Umbilical cord (tissue), 2 donors: ENCODE results near the gene CPNE7. TPM values are rescaled to one million over a fixed set of nuclear protein-coding genes. Genes with fewer than 3 reads are reported as not detected.
"Not testable (repeated sequence)": the region's sequence is repeated elsewhere in the genome, so short reads cannot be mapped to it uniquely, and the experiment has no call there.

ENCODE experiments used
- DNase-seq: peaks from one replicate; pipeline ENCODE4 v3.0.0-alpha.2; 2015; ENCODE audit warnings: low spot score
- total RNA-seq: library from RNA; depleted of rRNA; stranded (reverse); fragments of >200 nt; gene quantifications from one replicate; pipeline ENCODE4 v1.2.3, GENCODE V29; 2014; ENCODE audit warnings: low replicate concordance; ENCODE audit not compliant: insufficient read depth

The CPNE7 gene
- total RNA-seq, 1 donor from 2014 or later, result not detected

DNA sequence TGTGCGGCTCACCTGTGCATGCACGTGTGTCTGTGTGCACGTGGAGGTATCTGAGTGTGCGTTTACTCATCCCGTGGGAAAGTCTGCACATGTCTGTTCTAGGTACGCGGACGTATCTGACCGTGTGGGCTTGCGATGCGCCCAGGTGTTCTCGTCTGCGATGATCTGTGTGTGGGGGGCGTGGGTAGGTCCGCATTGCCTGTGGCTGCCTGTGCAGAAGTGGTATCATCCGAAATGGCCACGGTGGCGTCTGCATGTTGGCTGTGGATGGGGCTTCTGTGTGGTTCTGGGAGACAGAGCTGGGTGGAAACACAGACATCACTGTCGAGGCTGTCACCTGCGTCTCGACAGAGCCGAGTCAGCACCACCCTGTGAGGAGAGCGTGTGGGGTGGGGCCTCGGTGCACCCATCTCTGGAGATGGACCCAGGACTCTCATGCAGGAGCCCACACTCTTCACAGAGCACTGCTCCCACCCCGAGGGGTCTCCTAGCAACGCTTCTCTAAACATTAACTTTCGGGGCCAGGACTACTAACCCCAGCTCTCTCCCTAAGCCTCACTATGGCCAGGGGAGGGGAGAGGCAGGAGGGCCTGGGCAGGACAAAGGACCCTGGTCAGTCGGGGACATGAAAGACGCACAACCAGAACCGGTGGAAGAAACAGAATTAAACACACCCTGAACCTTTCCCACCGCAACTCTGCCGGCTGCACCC lies 46.3 kb downstream of the CPNE7 start:
- no peak for DNase-seq

DNA sequence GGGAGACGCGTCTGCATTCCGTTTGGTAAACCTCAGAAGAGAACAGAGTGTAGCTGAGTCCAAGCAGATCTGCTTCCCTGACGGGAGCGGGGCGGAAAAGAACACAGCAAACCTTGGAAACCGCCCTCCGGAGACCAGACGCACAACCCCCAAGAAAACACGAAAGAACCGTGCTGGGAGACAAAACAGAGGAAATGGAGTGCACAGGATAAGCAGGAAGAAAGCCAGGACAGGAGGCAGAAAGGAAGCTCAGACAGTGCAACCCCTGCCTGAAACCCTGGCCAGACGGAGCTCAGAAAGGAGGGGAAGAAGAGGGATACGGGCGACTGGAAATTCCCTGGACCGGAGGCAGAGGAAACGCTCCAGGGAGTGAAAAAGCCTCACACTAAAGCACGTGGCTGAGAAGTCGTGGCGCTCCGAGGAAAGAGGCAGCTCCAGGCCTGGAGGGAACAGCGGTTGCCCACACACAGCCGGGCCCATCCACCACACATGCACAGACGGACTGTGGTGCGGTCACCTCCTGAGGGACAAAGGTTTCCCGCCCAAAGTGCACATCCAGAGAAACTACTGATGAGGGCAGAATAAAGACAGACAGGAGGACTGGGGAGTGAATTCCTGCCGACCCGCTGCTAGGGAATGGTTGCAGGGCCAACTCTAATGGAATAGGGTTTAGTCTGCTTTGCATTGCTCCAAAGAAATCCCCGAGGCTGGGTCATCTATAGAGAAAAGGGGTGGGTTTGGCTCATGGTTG lies 48.1 kb downstream of the CPNE7 start:
- no peak for DNase-seq

DNA sequence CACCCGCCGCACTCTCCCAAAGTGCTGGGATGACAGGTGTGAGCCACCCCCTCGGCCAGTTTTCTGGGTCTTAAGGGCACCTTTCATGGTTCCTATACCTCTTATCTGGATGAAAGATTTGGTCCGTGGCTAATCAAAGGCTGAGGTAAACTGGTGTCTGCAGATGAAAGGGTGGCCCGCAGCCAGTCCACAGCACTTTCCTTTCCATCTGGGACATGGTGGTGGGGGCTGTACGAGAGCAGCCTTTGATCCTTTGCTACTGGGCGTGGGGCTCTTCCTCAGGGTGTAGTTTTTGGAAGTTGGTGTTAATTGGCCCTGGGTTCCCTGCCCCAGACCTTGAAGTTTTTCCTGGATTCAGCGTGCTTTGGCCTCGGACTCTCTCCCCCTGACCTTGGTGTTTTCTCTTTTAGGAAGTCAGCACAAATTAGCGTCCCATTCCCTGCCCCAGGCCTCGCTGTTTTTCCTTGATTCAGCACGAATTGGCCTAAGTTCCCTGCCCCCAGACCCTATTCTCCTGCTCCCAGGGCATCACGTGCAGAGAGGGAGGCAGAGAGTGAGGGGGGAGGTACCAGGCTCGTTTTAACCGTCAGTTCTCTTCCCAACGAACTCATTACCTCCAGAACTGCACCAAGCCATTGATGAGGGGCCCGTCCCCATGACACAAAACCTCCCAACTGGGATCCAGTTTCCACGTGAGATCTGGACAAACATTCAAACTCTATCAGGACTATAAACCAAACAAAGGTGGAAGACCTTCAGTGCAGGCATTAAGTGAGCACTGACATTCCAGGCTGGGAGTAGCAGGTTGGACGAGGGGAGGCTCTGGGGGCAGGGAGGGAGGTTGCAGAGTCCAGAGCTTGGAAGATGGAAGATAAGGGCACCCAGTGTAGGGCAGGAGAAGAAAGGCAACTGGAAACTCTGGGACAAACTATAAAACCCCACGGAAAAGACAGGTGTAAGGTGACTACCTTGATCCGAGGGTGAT lies 49.5 kb downstream of the CPNE7 start:
- no peak for DNase-seq

DNA sequence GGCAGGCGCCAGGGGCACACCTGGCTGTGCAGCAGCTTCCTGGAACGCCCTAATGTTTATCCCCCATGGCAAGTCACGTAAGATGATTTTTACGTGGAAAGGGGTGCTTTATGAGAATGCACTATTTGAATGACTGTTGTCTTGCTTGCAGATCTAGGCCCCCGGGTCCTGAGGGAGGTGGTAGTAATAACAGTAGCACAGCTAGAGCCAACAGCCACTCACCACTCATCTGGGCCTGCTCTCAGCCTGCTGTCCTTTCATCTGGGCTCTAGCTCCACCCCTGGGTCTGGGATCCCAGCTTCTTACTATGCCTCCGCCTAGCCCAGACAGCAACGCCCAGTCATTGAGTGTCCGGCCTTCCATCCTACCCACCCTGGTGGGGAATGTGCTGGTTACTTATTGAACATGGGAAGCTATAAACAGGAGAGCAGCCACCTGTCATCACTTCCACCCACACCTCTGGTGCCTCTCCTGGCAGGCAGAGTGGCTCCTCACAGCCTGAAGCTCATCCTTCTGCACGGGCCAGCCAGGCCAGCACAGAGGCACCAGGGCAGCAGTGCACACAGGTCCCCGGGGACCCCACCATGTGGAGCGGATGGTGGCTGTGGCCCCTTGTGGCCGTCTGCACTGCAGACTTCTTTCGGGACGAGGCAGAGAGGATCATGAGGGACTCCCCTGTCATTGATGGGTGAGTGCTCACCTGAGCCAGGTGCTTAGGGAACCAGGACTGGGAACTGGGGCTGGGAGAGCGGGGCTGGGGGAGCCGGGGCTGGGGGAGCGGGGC lies 54.5 kb downstream of the CPNE7 start:
- no peak for DNase-seq

DNA sequence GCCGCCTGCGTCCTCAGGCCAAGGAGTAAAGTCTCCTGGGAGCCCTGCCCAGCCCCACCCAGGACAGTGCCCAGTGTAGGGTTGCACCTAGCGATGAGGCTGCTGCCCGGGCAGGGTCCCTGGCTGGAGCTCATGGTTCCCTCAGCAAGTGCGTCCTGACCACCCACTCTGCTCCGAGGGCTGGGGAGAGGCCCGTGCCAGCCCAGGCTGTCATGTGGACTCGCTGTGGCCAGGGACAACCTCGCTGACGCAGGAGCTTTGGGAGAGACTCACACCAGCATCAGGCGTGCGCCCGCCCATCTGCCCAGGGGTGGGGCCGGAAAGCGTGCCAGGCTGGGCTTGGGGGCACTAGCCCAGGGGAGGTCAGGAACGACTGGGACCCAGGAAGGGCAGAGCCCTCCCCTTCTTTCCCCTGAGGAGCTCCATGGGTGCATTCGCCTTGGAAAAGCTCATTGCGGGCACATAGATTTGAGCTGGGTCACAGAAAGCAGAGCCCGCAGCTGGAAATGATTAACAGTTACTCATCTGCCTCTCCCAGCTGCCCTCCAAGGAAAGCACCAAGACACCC lies 57.6 kb downstream of the CPNE7 start:
- no peak for DNase-seq

DNA sequence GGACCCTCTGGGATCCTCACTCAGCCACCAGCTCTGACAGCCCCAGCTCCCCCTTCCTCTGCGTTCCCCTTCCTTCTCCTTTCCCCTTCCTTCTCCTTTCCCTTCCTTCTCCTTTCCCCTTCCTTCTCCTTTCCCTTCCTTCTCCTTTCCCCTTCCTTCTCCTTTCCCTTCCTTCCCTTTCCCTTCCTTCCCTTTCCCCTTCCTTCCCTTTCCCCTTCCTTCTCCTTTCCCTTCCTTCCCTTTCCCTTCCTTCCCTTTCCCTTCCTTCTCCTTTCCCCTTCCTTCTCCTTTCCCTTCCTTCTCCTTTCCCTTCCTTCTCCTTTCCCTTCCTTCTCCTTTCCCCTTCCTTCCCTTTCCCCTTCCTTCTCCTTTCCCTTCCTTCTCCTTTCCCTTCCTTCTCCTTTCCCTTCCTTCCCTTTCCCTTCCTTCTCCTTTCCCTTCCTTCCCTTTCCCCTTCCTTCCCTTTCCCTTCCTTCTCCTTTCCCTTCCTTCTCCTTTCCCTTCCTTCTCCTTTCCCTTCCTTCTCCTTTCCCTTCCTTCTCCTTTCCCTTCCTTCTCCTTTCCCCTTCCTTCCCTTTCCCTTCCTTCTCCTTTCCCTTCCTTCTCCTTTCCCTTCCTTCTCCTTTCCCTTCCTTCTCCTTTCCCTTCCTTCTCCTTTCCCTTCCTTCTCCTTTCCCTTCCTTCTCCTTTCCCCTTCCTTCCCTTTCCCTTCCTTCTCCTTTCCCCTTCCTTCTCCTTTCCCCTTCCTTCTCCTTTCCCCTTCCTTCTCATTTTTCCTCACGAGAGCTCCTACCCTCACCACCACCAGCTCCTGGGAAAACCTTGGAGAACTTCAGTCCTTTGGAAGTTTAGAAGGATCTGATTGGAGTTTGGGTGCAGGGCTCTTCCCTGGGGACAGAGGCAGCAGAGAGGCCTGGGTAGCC lies 59.2 kb downstream of the CPNE7 start:
- DNase-seq, result not testable (repeated sequence)

DNA sequence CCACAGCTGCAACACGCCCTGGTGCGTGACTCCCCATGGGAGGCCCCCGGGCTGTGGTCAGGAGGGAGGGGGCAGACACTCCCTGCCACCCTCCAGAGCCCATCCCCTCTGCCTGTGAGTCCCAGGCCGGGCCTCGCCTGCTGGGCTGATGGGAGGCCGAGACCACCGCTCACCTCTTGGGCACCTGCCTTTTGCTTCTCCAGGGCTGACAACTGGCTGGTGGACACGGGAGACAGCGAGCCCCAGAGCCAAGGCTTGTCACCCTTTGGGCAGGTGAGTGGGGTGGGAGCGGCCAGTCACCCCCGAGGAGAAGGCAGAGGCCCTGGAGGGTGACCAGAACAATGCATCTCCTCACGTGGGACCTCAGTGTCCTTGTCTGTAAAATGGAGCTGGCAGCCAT lies 61.1 kb downstream of the CPNE7 start:
- no peak for DNase-seq

DNA sequence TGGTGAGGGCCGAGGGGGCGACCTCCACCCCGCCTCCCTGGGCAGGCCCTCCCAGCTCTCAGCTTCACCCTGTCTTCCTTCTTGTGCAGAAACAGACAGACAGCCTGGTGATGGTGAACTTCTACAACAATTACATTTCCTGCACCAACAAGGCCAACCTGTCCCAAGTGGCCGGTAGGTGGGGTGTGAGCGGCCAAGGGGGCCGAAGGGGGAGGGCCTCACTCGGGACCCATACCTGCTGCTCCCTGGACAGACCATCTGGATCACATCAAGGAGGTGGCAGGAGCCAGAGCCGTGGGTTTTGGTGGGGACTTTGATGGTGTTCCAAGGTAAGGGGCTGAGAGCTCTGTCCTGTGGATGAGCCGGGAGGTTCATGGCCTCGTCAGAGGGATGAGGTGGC lies 61.8 kb downstream of the CPNE7 start:
- no peak for DNase-seq

DNA sequence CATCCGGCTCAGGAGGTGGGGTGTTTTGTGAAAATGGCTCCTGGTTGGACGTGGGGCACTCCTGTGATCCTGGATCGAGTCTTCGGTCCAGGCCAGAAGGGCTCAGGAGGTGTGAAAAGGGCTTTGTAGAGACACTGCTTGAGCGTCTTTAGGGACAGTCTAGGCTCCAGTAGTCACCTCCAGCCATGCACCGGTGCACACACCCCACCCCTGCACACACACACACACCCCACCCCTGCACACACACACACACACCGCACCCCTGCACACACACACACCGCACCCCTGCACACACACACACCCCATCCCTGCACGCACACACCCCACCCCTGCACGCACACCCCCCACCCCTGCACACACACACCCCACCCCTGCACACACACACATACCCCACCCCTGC lies 62.9 kb downstream of the CPNE7 start:
- no peak for DNase-seq

DNA sequence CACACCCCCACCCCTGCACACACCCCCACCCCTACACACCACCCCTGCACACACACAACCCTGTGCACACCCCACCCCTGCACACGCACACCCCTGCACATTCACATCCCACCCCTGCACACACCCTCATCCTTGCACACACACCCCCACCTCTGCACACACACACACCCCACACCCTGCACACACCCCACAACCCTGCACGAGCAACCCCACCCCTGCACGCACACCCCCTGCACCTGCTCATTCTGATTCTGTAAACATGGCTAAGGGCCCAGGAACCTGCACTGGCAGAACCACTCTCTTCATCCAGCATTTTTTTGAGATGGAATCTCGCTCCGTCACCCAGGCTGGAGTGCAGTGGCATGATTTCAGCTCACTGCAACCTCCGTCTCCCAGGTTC lies 63.8 kb downstream of the CPNE7 start:
- DNase-seq, result no peak

DNA sequence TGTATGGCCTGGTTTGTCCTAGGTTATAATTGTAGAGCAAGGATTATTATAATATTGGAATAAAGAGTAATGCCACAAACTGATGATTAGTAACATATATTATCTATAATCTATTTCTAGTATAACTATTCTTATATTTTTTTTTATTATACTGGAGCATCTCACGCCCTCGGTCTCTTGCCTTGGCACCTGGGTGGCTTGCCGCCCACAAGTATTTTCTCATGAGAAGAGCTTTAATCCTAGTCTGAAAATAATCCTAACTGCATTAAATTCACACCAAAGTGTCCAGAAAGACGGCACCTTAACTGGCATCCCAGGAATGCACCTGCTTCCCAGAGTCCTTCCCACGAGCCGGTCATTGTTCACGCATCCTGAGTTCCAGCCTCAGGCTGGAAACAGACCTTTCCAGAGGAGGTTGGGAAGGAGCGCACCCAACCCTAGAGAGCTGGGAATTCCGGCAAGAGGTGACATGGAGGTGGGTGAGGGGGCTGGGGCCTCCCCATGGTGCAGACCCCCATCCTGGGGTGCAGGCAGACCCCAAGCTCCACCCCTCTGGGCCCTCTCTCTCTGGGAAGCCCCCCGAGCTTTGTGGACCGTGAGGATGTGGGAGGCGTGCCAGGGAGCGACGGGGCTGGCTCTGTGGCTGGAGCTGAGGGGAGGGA lies 66.0 kb downstream of the CPNE7 start:
- no peak for DNase-seq

DNA sequence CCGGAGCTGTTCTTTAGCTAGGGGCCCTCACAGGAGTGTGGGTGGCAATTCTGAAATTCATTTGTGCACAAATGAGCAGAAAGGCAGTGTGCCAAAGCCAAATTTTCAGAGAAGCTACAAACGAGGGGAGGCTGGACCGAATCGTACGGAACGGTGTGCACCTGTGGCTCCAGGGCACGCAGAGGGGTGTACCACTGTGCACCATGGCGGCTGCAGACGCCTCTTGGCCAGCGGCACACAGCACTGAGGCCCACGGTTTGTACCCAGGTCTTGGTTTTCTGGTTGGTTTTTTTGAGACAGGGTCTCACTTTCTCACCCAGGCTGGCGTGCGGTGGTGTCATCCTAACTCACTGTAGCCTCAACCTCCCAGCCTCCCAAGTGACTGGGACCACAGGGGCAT lies 67.0 kb downstream of the CPNE7 start:
- no peak for DNase-seq

DNA sequence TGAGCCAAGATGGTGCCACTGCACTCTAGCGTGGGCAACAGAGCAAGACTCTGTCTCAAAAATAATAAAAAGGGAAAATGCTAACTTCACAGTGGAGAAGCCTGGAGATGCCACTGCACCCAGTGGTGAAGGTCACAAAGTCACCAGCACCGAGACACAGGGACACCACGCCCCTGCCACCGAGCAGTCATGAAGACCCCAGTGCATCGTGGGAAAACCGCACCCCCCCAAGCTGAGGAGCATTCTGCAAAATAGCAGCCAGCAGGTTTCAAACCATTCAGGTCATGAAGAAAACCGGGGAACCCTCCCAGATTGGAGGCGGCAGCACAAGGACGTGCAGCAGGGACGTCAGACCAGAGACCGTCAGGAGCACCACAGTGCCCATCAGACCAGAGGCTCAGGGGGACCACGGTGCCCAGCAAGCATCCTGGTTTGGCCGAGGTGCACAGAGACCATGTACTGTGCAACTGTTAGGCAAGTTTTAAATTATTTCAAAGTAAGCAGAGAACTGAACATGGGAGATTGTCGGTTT lies 68.3 kb downstream of the CPNE7 start:
- DNase-seq, result no peak

DNA sequence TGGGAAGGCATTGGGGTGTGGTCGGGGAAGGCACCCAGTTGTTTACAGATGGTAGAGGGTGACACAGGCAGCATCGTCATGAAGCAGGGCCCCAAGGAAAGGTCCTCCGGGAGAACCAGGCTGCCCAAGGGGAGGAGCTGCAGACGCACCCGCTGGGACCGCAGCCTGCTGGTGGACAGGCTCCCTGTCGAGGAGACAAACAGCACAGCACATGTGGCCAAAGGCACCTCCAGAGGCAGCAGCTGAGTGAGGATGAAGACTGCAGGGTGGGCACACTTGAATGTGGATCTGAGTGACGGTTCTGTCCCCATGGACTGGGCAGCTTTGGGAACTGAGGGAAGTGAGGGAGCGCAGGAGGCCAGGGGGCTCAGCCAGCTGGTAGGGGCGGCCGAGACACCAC lies 69.6 kb downstream of the CPNE7 start:
- no peak for DNase-seq

DNA sequence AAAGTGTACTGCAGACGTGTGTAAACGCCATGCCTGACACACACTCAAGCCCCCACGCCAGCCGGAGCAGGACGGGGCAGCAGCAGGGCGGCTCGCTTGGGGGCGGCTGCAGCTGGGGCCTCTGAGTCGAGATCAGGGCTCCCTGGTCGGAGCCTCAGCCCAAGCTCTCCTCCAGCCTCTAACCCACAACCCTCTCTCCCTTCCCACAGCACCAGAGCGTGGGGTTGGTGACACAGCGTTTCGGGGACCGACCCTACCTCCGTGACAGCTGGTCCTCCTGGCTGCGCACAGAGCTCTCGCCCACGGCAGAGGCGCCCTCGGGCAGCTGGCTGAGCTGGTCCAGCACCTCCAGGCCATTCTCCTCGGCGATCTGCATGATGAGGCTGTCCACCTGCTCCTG lies 70.7 kb downstream of the CPNE7 start:
- no peak for DNase-seq
